GM21423 (cell line): Measurements from ENCODE around the gene ARL9.

Source experiments
- ATAC-seq: cut with Tn5 transposase; IDR thresholded peaks from one replicate; pipeline ENCODE4 v1.9.1; 2021; ENCODE audit warnings: mild to moderate bottlenecking, moderate library complexity; ENCODE audit not compliant: unreplicated experiment

ARL9 gene

GRCh38 chr4:56531149-56531770, 25.7 kb downstream of the ARL9 start:
- ATAC-seq = no peak

DNA sequence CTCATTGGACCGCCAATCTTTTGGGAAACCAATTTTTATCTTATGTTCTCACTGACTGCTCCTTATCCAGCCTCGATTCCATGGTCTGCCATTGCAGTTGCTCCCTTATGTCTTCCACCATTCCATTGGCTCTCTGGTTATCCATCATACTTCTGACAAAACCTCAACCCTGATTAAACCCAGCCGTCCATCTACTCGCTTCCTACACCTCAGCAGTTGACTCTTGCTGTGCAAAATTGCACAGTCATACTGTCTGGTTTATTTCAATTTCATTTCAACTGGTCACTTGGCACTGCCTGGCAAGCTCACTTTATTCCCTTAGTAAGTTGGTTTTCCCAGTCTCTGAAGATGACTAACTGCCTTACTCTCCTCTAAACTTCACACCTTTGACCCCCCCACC, 26.2 kb downstream of the ARL9 start:
- no peak for ATAC-seq

- no peak for ATAC-seq
Measured at GRCh38 chr4:56532239-56532638, 26.6 kb downstream of the ARL9 start.

DNA sequence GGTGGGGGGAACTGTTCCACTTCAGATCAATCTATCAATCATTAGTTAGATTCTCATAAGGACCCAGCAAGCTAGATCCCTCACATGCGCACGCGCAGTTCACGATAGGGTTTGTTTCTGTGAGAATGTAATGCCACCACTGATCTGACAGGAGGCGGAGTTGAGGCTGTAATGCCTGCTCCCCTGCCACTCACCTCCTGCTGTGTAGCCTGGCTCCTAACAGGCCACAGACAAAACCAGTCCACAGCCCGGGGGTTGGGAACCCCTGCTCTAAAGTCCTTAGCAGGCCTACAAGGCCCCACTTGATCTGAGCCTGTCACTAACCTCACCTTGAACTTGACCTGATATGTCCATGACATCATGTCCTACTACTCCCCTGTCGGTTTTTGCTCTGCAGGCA, 30.3 kb downstream of the ARL9 start:
- no peak for ATAC-seq

GRCh38 chr4:56537147-56537546, 31.6 kb downstream of the ARL9 start:
- ATAC-seq = no peak

GRCh38 chr4:56540826-56541225, 35.2 kb downstream of the ARL9 start:
- ATAC-seq = no peak

DNA sequence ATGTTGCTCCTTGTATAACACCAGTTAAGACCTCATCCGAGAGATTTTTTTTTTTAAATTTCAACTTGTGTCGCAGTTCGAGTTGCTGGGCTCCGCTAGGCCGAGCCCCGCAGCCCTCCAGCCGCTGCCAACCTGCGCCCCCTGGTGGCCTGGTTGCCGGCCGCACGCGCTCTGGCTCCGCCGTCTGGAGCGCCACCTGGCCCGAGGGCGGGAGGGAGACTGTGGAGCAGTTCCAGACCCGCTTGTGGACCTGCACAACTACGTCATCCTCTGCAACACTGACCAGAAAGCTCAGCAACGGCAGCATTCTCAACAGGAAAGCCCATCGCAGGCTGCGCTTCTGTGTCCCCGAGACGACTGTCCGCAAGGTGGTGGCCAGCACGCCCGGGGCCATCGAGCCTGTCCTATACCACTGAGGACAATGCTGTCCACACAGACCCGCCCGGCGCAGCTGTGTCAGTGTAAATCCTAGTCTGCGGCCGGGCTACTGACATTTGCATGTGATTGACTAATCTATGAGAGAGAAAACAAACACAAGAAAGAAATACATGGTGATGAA, 39.1 kb downstream of the ARL9 start:
- ATAC-seq = peak; percentile 97

DNA sequence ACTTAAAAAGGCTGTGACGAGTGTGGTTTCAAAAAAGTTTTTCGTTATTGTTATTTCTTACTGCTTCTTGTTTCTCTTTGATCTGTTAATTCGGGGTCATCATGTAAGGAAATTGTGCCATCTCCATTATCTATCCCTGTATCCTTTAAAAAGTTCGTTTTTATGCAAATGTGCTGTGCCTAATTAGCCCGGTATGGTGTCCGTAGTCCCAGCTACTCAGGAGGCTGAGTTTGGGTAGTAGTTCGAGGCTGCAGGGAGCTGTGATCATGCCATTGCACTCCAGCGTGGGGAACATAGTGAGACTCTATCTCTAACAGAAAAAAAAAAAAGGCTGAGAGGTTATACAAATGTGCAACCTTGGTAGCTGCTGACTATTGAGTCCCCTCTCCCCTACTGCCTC, 45.1 kb downstream of the ARL9 start:
- no peak for ATAC-seq

- ATAC-seq = no peak
Measured at GRCh38 chr4:56551516-56551915, 45.9 kb downstream of the ARL9 start.

DNA sequence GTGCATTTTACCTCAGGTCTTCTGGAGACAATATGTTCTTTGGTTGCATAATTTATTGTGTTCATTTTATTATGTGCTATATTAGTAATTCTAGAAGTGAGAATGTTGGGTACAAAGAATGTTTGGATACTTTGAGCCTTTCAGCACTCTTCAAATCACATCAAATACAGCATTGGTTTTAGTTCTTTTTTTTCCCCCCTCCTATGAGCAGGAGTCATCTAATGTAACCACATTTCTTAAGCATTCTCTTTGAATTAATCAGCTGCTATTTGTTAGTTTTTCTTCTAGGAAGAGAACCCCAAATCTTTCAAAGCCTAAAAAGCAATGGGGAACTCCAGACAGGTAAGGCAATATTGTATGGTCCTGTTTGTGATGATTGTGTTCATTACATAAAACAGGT, 46.7 kb downstream of the ARL9 start:
- ATAC-seq = no peak

DNA sequence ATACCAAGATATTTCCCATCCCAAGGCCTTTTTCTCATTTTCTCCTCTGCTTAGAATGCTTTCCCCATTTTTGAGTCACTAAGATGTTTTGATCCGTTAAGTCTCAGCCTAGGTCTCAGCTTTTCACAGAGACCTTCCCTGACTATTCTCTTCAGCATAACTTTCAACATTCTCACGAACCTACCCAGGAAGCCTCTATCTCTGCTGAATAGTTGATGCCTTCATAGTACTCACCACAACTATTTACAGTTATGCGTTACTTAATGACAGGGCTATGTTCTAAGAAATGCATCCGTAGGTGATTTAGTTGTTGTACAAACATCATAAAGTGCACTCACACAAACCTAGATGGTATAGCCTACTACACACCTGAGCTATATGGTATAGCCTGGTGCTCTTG, 64.5 kb downstream of the ARL9 start:
- ATAC-seq = no peak
